ENCODE measurements around the gene AFF2.

Gene AFF2

GRCh38 chrX:148940411-148940996 lies 440.1 kb downstream of the AFF2 start:
- Histone ChIP-seq H3K4me2 (no peak overlapping the region), H3K79me2 (ENCODE audit: insufficient read depth, low read depth) (no peaks in the 10 kb centered on the region), H3K36me3 (ENCODE audit: insufficient read depth) (no peaks in the 10 kb centered on the region), H4K20me1 (ENCODE audit: insufficient read depth) (no peaks in the 10 kb centered on the region), H3K27ac (no peak overlapping the region), H3K27me3 (ENCODE audit: insufficient read depth, low read depth) (no peaks in the 10 kb centered on the region), H3K4me1 (ENCODE audit: low read depth, poor library complexity, severe bottlenecking) (no peaks in the 10 kb centered on the region), H3K4me3 (IDR thresholded peaks at IDR 0.05; ENCODE audit: insufficient read depth, low read depth, low read length) (no peak overlapping the region), H3K9ac (no peak overlapping the region), H2AFZ (ENCODE audit: low read depth) (no peak overlapping the region)
- TF ChIP-seq, protein P1, sequence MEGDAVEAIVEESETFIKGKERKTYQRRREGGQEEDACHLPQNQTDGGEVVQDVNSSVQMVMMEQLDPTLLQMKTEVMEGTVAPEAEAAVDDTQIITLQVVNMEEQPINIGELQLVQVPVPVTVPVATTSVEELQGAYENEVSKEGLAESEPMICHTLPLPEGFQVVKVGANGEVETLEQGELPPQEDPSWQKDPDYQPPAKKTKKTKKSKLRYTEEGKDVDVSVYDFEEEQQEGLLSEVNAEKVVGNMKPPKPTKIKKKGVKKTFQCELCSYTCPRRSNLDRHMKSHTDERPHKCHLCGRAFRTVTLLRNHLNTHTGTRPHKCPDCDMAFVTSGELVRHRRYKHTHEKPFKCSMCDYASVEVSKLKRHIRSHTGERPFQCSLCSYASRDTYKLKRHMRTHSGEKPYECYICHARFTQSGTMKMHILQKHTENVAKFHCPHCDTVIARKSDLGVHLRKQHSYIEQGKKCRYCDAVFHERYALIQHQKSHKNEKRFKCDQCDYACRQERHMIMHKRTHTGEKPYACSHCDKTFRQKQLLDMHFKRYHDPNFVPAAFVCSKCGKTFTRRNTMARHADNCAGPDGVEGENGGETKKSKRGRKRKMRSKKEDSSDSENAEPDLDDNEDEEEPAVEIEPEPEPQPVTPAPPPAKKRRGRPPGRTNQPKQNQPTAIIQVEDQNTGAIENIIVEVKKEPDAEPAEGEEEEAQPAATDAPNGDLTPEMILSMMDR (conservative IDR thresholded peaks at IDR 0.05; ENCODE audit: low read depth, low read length) = no peak

GRCh38 chrX:148942754-148943153 lies 442.3 kb downstream of the AFF2 start:
- no peaks in the 10 kb centered on the region for H3K36me3 ChIP-seq (ENCODE audit: insufficient read depth)
- TF ChIP-seq, protein P1 (conservative IDR thresholded peaks at IDR 0.05; ENCODE audit: low read depth, low read length) = no peak
- H3K79me2 ChIP-seq (ENCODE audit: insufficient read depth, low read depth) = no peaks in the 10 kb centered on the region
- H3K27ac ChIP-seq = no peak overlapping the region
- no peaks in the 10 kb centered on the region for H4K20me1 ChIP-seq (ENCODE audit: insufficient read depth)
- H2AFZ ChIP-seq (ENCODE audit: low read depth) = no peak overlapping the region
- no peak overlapping the region for H3K4me3 ChIP-seq (IDR thresholded peaks at IDR 0.05; ENCODE audit: insufficient read depth, low read depth, low read length)
- H3K27me3 ChIP-seq (ENCODE audit: insufficient read depth, low read depth) = no peaks in the 10 kb centered on the region
- H3K4me2 ChIP-seq = no peak overlapping the region
- no peak overlapping the region for H3K9ac ChIP-seq
- no peaks in the 10 kb centered on the region for H3K4me1 ChIP-seq (ENCODE audit: low read depth, poor library complexity, severe bottlenecking)

DNA sequence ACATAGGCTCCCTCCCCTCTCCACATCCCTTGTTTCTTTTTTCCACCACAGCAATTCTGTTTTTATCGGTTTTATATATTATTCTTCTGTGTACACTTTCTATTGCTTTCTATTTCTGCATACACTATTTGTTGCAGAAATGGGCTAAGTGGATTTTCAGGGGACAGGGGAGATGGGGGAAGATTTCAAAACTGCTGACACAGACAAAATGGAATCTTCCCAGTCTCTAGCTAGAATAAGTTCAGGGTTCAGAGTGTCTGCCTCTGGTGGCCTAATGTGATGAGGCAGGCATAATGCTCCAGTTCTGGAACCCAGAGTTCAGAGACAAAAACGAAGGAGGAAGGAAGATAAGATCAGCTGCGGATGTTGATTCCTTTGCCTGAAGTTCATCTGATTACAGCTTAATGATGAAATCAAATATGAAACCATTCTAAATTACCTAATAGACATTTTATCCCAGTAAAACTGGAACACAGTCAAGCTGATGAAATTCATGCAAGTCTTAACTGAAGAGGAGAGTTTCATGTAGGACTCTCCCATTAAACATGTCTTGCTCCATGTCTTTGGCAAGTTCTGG lies 447.1 kb downstream of the AFF2 start:
- Histone ChIP-seq H2AFZ (ENCODE audit: low read depth) (no peak overlapping the region), H3K4me1 (ENCODE audit: low read depth, poor library complexity, severe bottlenecking) (no peaks in the 10 kb centered on the region), H3K4me2 (no peak overlapping the region), H3K9ac (no peak overlapping the region), H3K4me3 (IDR thresholded peaks at IDR 0.05; ENCODE audit: insufficient read depth, low read depth, low read length) (no peak overlapping the region), H4K20me1 (ENCODE audit: insufficient read depth) (no peaks in the 10 kb centered on the region), H3K27ac (no peak overlapping the region), H3K79me2 (ENCODE audit: insufficient read depth, low read depth) (no peaks in the 10 kb centered on the region), H3K36me3 (ENCODE audit: insufficient read depth) (no peaks in the 10 kb centered on the region), H3K27me3 (ENCODE audit: insufficient read depth, low read depth) (no peaks in the 10 kb centered on the region)
- TF ChIP-seq, protein P1 (conservative IDR thresholded peaks at IDR 0.05; ENCODE audit: low read depth, low read length) = no peak

DNA sequence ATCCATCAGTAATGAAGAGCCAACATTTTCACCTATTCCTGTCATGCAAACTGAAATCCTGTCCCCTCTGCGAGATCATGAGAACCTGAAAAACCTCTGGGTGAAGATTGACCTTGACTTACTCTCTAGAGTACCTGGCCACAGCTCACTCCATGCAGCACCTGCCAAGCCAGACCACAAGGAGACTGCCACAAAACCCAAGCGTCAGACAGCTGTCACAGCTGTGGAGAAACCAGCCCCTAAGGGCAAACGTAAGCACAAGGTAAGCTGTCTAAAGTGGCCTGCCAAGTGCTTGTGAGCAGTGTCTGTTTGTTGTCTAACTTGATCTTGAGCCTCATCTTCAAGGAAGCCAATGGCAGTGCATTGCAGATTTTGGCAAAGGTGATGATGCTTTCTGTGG lies 455.9 kb downstream of the AFF2 start:
- no peaks in the 10 kb centered on the region for H3K27me3 ChIP-seq (ENCODE audit: insufficient read depth, low read depth)
- H3K4me3 ChIP-seq (IDR thresholded peaks at IDR 0.05; ENCODE audit: insufficient read depth, low read depth, low read length) = no peak overlapping the region
- no peak overlapping the region for H3K4me2 ChIP-seq
- H4K20me1 ChIP-seq (ENCODE audit: insufficient read depth) = no peaks in the 10 kb centered on the region
- H3K36me3 ChIP-seq (ENCODE audit: insufficient read depth) = no peaks in the 10 kb centered on the region
- no peaks in the 10 kb centered on the region for H3K4me1 ChIP-seq (ENCODE audit: low read depth, poor library complexity, severe bottlenecking)
- TF ChIP-seq, protein P1 (conservative IDR thresholded peaks at IDR 0.05; ENCODE audit: low read depth, low read length) = no peak
- H3K27ac ChIP-seq = no peak overlapping the region
- H2AFZ ChIP-seq (ENCODE audit: low read depth) = no peak overlapping the region
- no peak overlapping the region for H3K9ac ChIP-seq
- no peaks in the 10 kb centered on the region for H3K79me2 ChIP-seq (ENCODE audit: insufficient read depth, low read depth)
